ENCODE data around the gene PRG3.

PRG3 gene

DNA sequence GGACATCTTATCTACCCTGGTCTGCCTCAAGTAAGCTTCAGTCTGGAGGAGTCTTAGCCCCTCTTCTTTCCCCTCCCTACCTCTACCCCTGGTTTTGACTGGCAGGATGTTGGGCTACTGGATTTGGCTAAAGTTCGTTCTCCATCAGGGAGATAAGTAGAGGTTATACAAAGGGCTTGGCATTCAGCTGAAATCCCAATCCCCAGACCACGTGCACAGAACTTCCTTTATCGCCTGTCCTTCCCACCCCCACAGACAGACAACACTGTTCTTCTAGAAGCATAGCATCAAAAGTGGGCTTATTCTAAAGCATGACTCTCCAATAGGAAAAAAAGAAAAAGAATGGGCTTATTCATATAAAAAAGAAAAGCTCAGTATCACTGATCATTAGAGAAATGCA lies 7.8 kb downstream of the PRG3 start:
- Histone ChIP-seq H3K36me3 (ENCODE audit: control insufficient read depth, insufficient read depth, low read length) (no peaks in the 10 kb centered on the region), H3K27me3 (replicated peaks; ENCODE audit: control insufficient read depth, insufficient read depth, low read length) (no peaks in the 10 kb centered on the region), H3K4me3 (replicated peaks; ENCODE audit: low read depth, low read length) (no peak overlapping the region)
- no peak for DNase-seq (ENCODE audit: extremely low read depth, insufficient read length)
- TF ChIP-seq, protein P1, sequence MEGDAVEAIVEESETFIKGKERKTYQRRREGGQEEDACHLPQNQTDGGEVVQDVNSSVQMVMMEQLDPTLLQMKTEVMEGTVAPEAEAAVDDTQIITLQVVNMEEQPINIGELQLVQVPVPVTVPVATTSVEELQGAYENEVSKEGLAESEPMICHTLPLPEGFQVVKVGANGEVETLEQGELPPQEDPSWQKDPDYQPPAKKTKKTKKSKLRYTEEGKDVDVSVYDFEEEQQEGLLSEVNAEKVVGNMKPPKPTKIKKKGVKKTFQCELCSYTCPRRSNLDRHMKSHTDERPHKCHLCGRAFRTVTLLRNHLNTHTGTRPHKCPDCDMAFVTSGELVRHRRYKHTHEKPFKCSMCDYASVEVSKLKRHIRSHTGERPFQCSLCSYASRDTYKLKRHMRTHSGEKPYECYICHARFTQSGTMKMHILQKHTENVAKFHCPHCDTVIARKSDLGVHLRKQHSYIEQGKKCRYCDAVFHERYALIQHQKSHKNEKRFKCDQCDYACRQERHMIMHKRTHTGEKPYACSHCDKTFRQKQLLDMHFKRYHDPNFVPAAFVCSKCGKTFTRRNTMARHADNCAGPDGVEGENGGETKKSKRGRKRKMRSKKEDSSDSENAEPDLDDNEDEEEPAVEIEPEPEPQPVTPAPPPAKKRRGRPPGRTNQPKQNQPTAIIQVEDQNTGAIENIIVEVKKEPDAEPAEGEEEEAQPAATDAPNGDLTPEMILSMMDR (IDR thresholded peaks at IDR 0.05; ENCODE audit: insufficient read depth, low read length, poor library complexity, severe bottlenecking): no peak

GRCh38 chr11:57370941-57371340 lies 10.0 kb downstream of the PRG3 start:
- Histone ChIP-seq H3K4me3 (replicated peaks; ENCODE audit: low read depth, low read length) (no peak overlapping the region), H3K36me3 (ENCODE audit: control insufficient read depth, insufficient read depth, low read length) (no peaks in the 10 kb centered on the region), H3K27me3 (replicated peaks; ENCODE audit: control insufficient read depth, insufficient read depth, low read length) (no peaks in the 10 kb centered on the region)
- TF ChIP-seq, protein P1 (IDR thresholded peaks at IDR 0.05; ENCODE audit: insufficient read depth, low read length, poor library complexity, severe bottlenecking): no peak
- no peak for DNase-seq (ENCODE audit: extremely low read depth, insufficient read length)

GRCh38 chr11:57370251-57370650 lies 10.7 kb downstream of the PRG3 start:
- no peak for DNase-seq (ENCODE audit: extremely low read depth, insufficient read length)
- H3K36me3 ChIP-seq (ENCODE audit: control insufficient read depth, insufficient read depth, low read length): no peaks in the 10 kb centered on the region
- H3K4me3 ChIP-seq (replicated peaks; ENCODE audit: low read depth, low read length): no peak overlapping the region
- TF ChIP-seq, protein P1 (IDR thresholded peaks at IDR 0.05; ENCODE audit: insufficient read depth, low read length, poor library complexity, severe bottlenecking): no peak
- no peaks in the 10 kb centered on the region for H3K27me3 ChIP-seq (replicated peaks; ENCODE audit: control insufficient read depth, insufficient read depth, low read length)

GRCh38 chr11:57368845-57369232 lies 12.1 kb downstream of the PRG3 start:
- no peak for DNase-seq (ENCODE audit: extremely low read depth, insufficient read length)
- Histone ChIP-seq H3K36me3 (ENCODE audit: control insufficient read depth, insufficient read depth, low read length) (no peaks in the 10 kb centered on the region), H3K4me3 (replicated peaks; ENCODE audit: low read depth, low read length) (no peak overlapping the region), H3K27me3 (replicated peaks; ENCODE audit: control insufficient read depth, insufficient read depth, low read length) (no peaks in the 10 kb centered on the region)
- TF ChIP-seq, protein P1 (IDR thresholded peaks at IDR 0.05; ENCODE audit: insufficient read depth, low read length, poor library complexity, severe bottlenecking): no peak

DNA sequence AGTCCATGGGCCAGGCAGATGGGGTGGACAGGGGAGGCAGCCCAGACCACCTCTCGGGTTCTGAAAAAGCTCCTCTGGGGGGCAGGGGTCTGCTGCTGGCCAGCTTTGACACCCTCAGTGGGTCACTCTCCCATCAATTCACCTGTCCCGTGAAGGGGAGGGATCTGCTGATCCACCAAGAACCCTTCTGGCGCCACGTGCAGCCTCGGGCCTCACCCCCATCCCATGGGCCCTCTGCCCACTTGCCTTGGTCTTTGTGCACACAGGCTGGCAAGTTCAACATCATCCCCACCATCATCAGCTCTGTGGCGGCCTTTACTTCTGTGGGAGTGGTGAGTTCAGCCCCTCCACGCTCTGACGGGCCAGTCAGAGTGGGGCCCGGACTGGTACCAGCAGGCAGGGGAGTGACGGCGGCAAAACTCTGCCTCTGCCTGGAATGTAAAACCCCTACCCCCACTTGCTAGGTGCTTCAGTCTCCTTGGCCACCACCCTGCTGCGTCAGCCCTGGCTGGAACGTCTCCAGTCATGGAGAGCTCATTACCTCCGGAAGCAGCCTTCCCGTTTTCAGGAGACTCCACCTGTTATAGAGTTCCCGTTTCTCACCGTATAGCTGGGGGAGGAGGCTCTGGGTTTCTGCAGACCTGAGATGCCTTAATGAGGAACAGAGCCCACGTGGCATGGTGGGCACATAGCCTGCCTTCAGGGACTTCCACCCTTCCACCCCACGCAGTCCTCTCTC lies 12.7 kb downstream of the PRG3 start:
- TF ChIP-seq, protein P1 (IDR thresholded peaks at IDR 0.05; ENCODE audit: insufficient read depth, low read length, poor library complexity, severe bottlenecking): no peak

More for the DNA sequence above, 12.7 kb downstream of the PRG3 start:
- H3K4me3 ChIP-seq (replicated peaks; ENCODE audit: low read depth, low read length): no peak overlapping the region
- no peak for DNase-seq (ENCODE audit: extremely low read depth, insufficient read length)
- no peaks in the 10 kb centered on the region for H3K27me3 ChIP-seq (replicated peaks; ENCODE audit: control insufficient read depth, insufficient read depth, low read length)
- H3K36me3 ChIP-seq (ENCODE audit: control insufficient read depth, insufficient read depth, low read length): no peaks in the 10 kb centered on the region

Measured in GM06990 (cell line).